ENCODE results near the gene TTLL11.

TTLL11 gene

GRCh38 chr9:121852651-121853616 lies 240.2 kb downstream of the TTLL11 start:
- DNase-seq (ENCODE audit: low read depth) = no peak

- no peak for DNase-seq (ENCODE audit: low read depth)
Measured at GRCh38 chr9:121852241-121852640, 240.9 kb downstream of the TTLL11 start.

GRCh38 chr9:121851641-121852091 lies 241.4 kb downstream of the TTLL11 start:
- DNase-seq (ENCODE audit: low read depth) = peak; percentile 43

GRCh38 chr9:121850366-121850765 lies 242.7 kb downstream of the TTLL11 start:
- DNase-seq (ENCODE audit: low read depth) = no peak

- DNase-seq (ENCODE audit: low read depth) = no peak
Measured at GRCh38 chr9:121849554-121849953, 243.6 kb downstream of the TTLL11 start.

GRCh38 chr9:121844562-121844961 lies 248.5 kb downstream of the TTLL11 start:
- DNase-seq (ENCODE audit: low read depth) = no peak

- no peak for DNase-seq (ENCODE audit: low read depth)
Measured at GRCh38 chr9:121844098-121844497, 249.0 kb downstream of the TTLL11 start.

GRCh38 chr9:121842612-121842978 lies 250.5 kb downstream of the TTLL11 start:
- DNase-seq (ENCODE audit: low read depth) = peak; percentile 75

GRCh38 chr9:121841771-121842611 lies 251.1 kb downstream of the TTLL11 start:
- peak; percentile 71 for DNase-seq (ENCODE audit: low read depth)

GRCh38 chr9:121840838-121841760 lies 252.0 kb downstream of the TTLL11 start:
- DNase-seq (ENCODE audit: low read depth) = no peak

GRCh38 chr9:121839726-121840500 lies 253.2 kb downstream of the TTLL11 start:
- DNase-seq (ENCODE audit: low read depth) = no peak

- DNase-seq (ENCODE audit: low read depth) = no peak
Measured at GRCh38 chr9:121838746-121839669, 254.1 kb downstream of the TTLL11 start.

- DNase-seq (ENCODE audit: low read depth) = peak; percentile 61
Measured at GRCh38 chr9:121837113-121837961, 255.8 kb downstream of the TTLL11 start.

- no peak for DNase-seq (ENCODE audit: low read depth)
Measured at GRCh38 chr9:121836366-121836885, 256.7 kb downstream of the TTLL11 start.

GRCh38 chr9:121835587-121836365 lies 257.3 kb downstream of the TTLL11 start:
- DNase-seq (ENCODE audit: low read depth) = no peak

- DNase-seq (ENCODE audit: low read depth) = no peak
Measured at GRCh38 chr9:121833061-121833460, 260.0 kb downstream of the TTLL11 start.

- DNase-seq (ENCODE audit: low read depth) = no peak
Measured at GRCh38 chr9:121831869-121832268, 261.2 kb downstream of the TTLL11 start.
